GM08714 (cell line): ENCODE results near the gene APPL1.
"Not testable (repeated sequence)": the region's sequence is repeated elsewhere in the genome, so short reads cannot be mapped to it uniquely, and the experiment has no call there.

Experiments
- H3K4me3 ChIP-seq: fragments of 200-500 bp; sonication (Bioruptor generic); 2 replicates; pipeline ENCODE4 v1.5.1; 2014; ENCODE audit warnings: mild to moderate bottlenecking, low read length, inconsistent platforms
- ZNF274 ChIP-seq: IDR thresholded peaks from 2 replicates; pipeline ENCODE4 v1.6.1; 2012; ENCODE audit warnings: mild to moderate bottlenecking, low read depth, low read length

APPL1 gene

DNA sequence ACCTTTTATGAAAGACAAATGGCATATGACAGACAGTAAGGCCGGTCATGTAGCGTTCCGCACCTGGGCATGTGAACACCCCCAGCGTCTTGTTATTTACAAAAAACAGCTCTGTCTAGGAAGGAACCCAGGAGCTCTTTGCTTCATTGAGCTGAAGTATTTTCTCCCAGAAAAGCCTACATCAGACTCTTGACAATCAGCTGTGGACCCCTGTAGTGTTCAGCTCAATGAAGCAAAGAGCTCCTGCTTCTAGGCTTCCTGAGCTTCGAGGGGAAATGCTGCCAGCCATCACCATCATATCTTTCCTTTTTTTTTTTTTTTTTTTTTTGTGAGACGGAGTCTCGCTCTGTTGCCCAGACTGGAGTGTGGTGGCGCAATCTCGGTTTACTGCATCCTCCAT, 60.9 kb downstream of the APPL1 start:
- no peak overlapping the region for H3K4me3 ChIP-seq
- TF ChIP-seq ZNF274, result no peak

DNA sequence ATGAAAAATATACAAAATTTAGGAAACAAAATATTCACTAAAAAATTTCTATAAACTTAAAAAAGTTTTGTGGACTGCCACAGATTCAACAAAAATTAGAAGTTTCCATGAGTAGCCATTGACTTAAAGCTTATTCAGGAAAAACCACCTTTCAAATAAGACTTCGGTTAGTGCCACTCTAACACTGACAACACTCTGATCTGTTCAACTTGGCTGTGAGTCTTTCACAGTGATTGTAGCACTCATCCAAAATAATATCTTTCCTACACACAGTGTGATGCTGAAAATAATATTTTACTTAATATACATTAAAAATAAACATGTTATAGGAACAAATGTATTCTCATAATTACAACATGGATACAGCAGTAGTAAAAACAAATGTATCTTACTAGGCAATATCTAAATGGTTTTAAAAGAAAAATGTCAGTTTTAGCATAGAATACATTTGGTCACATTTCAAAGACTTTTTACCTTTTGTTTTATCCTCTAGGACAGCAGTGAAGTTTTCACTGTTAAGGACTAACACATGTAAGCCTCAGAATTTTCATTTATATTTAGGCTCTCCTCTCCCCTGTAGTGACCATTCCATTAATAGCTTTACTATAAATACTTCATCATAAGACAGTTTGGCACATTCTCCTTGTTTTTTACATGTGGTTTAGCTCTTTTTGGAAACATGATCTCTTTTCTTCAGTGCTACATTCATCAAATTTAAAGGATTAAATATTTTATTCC, 64.8 kb downstream of the APPL1 start, which contains the start of gene ASB14:
Gene ASB14 (minus strand): TSS at position 527 of the 738 bp plus-strand sequence. CDS start 652 bp downstream, outside the sequence.
- H3K4me3 ChIP-seq, result no peak within 1 kb of the TSS
- no peak for TF ChIP-seq ZNF274

- no peak overlapping the region for H3K4me3 ChIP-seq
- no peak for TF ChIP-seq ZNF274
Observed at GRCh38 chr3:57292897-57293526, 65.5 kb downstream of the APPL1 start.

GRCh38 chr3:57298041-57298440, 70.5 kb downstream of the APPL1 start:
- TF ChIP-seq ZNF274, result no peak
- H3K4me3 ChIP-seq, result no peak overlapping the region

GRCh38 chr3:57303520-57303919, 76.0 kb downstream of the APPL1 start:
- not testable (repeated sequence) for H3K4me3 ChIP-seq

GRCh38 chr3:57309769-57310360, 82.3 kb downstream of the APPL1 start:
- no peak overlapping the region for H3K4me3 ChIP-seq
- TF ChIP-seq ZNF274, result no peak

DNA sequence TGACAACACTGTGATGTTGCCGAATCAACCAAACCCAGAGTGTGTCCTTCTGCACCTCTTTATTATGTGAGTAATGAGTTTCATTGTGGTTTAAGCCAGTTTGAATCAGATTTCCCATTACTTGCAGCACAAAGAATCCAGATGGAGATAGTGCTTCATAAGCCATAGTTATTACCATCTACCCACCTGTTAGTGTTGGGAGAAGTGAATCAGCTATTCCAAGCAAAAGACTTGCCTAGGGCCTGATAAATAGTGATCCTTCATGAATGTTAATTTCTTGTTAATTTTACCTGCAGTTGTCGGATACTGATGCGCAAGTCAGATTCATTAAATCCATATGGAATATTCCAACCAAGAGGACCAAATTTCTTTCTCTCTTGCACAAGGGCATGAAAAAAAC, 86.7 kb downstream of the APPL1 start:
- H3K4me3 ChIP-seq, result no peak overlapping the region
- no peak for TF ChIP-seq ZNF274
